GM21717 (cell line): ENCODE data around the gene GPR183.
A peak's percentile ranks its signal among the peaks of the same experiment; 100 is the strongest.

Experiments used
- ATAC-seq: cut with Tn5 transposase; IDR thresholded peaks from one replicate; pipeline ENCODE4 v1.9.1; 2021; ENCODE audit warnings: mild to moderate bottlenecking, moderate library complexity; ENCODE audit not compliant: unreplicated experiment

The GPR183 gene, protein sequence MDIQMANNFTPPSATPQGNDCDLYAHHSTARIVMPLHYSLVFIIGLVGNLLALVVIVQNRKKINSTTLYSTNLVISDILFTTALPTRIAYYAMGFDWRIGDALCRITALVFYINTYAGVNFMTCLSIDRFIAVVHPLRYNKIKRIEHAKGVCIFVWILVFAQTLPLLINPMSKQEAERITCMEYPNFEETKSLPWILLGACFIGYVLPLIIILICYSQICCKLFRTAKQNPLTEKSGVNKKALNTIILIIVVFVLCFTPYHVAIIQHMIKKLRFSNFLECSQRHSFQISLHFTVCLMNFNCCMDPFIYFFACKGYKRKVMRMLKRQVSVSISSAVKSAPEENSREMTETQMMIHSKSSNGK

DNA sequence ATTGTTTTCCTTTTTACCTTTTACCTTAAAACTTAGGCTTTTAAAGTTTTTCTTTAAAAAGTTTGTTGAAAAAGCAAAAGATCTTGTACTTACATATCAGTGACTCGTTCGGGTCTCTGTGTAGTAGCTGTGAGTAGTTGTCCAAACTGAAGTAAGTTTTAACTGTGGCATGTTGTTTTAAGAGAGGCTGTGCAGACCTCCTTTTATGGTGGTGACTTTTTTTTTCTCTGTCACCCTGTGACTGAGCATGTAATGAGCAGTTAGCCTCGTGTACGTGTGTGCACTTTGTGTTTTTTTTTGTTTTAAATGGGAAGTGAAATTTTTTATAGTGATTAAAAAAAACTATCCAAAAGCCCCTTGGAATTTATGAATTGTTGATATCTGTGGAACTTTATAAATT, at the start of gene GPR183:
TSS of gene GPR183 (minus strand) at position 153 of the 400 bp plus-strand sequence. CDS start 11,254 bp downstream, outside the sequence.
- ATAC-seq = peak; percentile 68

DNA sequence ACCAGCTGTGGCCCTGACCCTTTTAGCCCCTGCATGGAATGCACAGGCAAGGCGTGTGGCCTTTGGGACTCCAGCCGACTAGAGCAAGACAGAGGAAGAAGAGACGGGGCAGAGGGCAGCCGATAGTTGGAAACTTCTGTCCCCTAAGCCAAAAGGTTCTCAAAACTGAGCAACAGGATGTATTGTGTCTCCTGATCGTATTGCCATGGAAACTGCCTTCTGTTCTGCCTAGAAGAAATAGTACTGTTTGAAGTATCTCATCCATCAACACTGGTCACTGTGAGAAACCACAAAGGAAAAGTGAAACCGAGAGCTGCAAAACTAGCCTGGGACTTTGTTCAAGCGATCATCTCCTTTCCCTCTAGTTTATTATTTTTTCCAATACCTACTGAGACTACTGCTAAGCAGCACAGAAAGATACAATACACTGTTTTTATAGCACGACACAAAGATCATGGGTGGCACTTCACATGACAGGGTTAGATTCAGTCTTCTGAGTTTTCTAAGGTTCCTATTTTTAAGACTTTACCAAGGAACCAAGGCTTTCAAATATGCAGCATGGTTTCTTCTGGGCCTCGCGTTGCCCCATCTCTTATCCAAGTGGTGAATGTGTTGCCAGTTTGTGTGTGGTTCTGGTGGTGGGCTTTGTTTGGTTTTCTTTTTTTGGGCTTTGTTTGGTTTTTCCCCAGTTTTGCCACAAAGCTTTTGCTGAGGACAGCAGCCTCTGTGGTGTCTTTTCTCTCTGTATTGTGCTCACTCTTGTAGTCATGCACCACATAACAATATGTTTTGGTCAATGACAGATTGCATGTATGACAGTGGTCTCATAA, 49.3 kb upstream of the GPR183 start:
- peak; percentile 60 for ATAC-seq

DNA sequence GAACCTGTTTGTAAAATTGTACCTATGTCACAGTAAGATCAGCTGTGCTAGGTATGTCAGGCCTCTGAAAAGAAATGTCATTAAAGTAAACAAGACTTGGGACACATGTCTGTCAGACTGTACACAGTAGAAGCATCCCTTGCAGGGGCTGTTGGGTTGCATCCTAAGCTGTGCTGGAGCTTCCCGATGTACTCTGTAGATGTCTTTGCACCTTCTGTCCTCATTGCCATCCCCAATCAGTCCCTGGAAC, 48.7 kb upstream of the GPR183 start:
- no peak for ATAC-seq

DNA sequence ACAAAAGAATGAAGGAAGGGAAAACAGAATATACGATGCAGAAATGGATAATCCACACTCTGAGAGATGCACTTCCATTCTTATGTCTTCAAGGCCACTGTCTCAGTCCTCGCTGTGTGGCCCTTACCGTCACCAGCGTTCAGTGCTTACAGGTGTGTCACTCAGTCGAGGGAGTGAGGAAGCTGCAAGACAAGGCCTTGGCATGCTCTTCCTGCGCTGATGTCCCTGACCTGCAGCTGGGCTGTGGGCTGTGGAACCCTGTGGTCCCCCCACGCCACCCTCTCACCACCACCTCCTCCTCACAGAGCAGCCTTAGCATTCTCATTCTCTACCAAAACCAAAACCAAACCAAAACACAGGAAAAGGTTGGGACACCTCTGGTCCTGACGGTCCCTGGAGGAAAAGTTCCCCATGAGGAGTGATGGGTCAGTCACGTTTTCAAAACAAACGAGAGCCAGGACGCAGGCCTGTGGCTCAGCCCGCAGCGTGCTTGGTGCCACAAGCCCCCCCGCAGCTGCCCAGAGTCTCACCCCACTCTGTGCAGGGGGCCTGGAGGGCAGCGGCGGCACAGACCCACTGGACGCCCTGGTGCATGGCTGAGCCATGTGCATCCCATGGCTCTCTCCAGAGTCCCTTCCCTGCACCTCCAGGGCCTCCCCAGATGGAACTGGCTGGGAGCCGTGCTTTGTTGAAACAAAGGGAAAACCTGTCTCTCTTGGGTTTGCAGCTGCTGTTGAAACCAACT, 48.2 kb upstream of the GPR183 start:
- no peak for ATAC-seq

DNA sequence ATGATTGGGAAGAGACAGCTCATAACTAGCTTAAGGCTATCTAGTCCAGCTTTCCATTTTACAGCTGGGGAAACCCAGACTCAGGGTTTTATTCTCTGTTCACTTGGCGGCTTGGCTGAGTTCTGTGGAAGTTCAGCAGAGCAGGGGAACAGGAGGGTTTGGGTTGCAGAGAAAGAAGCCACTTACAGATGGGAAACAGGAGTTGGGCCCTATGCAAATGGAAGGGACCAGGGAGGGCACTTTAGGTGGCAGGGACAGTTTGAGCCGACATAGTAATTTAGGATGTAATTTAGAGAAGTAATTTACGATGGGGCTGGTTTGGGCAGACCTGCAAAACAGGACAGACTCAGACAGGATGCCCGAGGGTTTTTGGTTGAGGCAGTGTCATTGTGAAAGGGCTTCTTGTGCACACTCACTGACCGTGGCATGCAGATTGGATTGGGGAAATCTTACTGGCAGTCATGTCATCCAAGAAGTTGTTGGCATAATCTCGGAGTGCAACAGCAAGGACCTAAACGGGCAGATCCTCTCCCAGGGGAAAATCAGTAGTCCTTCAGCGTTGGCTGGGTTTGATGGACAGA, 47.3 kb upstream of the GPR183 start:
- ATAC-seq = peak; percentile 36

DNA sequence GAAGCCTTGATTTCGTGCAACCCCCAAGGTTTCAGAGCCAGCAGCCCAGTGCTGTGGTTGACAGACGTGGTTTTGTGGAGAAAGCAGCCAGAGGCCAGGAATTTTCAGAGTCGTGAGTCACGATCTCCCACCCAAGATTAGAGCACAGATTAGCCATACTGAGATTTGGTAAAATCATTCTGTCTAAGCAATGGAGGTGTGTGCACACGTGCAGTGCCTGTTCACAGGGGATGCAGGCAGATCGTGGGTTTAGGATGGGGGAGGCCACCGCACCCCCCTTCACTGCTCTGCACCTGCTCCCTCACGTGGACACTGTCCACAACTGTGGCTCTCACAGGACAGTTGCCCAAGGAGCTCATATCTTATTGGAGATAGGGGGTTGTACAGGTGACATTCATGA, 46.6 kb upstream of the GPR183 start:
- ATAC-seq = no peak

DNA sequence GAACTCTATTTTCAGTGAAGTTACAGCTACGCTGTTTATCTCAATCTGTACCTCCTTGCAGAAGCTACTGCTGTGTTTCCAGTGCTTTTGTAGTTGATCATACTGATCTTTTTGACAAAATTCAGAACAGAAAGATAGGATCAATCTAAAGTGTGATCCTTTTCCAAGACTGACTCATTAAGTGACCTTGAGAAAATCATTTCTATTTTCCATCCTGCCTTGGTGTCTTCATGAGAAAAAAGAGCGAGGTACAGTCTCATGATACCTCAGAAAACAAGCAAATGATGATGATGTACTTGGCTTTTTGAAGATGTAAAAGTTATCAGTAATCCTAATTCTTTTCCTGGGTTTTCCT, 46.0 kb upstream of the GPR183 start:
- ATAC-seq = no peak

DNA sequence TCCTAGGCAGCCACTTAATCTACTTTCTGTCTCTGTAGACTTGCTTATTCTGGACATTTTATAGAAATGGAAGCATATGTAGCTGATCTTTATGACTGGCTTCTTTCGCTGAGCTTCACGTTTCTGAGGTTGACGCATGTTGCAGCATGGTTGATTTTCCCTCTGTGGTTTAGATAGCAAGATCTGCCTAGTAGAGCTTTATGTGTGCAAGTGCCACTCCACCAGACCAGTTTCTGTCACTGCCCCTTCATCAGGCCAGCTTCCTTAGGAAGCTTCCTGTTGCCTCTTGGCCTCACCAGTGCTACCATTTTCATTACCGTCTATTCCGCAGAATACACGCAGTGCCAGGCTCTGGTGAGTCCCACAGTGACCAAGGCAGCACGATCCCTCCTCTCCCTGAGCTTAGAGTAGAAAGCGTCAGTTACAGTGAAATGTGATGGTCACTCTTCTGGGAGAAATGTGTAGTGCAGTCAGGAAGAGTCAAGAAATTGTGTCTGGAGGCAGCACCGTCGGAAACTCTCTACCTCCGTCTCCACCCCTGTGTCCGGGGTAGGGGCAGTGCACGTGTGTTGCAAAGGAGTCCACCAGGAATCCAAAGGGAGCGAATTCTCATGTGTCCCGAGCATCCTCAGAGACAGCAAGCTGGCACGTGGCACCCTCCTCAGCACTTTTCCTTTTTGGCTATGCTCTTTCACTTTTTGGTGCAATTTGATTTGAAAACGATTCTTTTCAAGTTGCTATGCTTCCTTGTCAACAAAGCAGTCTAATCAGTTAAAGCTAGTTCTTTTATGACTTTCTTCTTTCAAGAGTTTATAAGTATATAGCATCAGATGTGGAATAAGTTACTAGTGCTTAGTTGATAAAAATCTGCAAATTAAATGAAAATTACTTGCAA, 45.4 kb upstream of the GPR183 start:
- ATAC-seq = no peak

DNA sequence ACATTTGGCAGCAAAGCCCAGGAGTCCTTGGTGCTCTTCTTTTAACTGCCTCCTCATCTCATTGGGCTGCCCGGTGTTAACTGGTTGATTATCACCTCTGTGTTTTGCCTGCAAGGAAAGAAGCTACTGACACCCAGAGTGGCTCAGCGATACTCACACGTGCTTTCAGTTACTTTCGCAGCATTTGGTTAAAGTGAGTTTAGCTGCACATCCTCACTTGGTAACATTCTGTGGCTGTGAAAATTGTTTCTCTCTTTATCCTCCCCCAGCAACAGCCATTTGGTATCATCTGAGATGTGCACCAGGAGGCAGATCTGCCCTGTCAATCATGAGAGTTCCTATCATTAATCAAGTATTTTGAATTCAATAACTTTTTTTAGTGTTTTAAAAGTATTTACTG, 44.6 kb upstream of the GPR183 start:
- ATAC-seq = no peak

DNA sequence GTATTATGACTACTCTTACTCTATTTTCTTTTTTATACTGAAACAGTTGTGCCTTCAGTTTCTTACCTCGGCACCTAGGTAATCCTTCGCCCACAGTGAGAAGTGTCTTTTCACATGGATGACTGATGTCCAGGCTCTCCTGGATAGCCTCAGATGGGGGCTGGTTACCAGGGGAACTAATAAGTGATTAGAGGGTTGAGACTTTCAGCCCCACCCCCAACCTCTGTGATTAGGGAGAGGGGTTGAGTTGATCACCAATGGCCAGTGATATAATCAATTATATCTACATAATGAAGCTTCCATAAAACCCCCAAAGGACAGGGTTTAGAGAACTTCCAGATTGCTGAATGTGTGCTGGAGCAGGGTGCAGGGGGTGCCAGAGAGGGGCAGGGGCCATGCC, 43.0 kb upstream of the GPR183 start:
- ATAC-seq = no peak

DNA sequence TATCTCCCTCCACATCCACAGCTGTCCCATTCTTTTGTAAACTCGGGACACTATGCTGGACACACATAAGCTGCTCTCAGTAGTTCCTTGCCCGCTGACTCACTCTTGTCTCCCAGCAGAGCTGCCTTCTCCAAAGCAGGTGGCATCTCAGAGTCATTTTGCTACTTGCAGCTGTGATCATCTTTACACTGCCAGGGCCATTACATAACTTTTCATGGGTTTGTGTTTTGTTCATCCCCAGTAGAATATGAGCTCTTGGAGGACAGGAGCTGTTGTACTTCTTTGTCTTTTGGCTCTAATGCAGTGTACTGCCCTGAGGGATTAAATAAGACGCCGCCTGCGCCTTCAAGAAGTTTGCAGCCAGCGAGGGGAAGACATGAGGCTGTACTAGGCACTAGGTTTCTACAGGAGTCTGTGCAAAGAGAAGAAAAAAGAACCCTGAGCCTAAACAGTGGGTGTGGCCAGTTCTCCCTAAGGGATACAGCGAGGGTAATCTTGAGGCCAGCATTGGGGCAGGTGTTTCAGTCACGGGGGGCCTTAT, 40.8 kb upstream of the GPR183 start:
- ATAC-seq = peak; percentile 54

DNA sequence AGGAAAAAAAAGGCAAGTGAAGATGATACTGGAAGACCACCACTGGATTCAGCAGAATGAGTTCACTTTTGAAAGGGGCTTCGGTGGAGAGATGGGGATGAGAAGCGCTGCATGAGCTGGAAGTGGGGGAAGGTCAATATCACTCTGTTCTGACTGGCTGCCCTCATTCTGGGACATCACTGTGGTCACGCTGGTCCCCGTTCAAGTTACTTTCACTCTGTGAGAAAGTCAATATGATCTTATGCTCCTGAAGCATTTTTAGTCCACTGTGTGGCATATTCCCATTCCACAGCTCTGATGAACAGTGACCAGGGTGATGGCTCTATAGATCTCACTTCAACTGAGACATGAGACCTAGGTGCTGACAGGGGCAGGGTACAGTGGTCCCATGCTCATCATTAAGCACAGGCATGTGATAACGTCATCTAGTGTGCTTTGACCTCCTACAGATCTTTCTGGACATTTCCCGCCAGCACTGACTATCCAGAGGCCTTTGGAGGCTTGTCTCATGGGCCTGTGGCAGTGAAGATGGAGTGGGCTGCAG, 40.2 kb upstream of the GPR183 start:
- no peak for ATAC-seq

DNA sequence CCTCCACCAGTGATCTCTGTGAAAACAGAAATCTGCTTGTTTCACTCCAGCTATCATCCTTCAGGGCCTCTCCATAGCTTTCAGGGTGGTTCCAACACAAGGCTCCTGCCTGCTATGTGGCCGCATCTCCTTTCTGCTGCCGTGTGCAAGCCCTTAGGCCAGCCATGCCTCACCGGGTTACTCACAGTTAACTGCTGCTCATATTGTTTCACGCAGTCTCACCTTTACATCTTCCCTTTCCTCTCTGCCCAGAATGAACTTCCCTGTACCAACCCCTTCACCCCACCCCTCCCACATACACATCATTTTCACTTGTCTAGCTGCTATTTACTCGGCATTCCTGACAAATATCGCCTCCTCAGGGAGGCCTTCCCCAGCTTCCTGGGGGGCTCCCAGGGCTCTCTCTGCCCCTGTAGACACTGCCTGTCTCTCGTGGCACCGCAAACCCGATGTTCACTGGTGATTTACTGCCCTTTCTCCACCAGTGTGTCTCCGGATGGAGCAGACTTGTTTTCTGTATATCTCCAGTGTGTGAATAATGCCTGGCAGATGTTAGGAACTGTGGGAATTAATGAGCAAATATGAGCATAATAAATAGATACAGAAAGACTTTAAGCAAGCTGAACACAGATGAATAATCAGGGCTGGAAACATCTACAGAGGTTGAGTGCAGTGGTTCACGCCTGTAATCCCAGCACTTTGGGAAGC, 39.3 kb upstream of the GPR183 start:
- ATAC-seq = no peak

DNA sequence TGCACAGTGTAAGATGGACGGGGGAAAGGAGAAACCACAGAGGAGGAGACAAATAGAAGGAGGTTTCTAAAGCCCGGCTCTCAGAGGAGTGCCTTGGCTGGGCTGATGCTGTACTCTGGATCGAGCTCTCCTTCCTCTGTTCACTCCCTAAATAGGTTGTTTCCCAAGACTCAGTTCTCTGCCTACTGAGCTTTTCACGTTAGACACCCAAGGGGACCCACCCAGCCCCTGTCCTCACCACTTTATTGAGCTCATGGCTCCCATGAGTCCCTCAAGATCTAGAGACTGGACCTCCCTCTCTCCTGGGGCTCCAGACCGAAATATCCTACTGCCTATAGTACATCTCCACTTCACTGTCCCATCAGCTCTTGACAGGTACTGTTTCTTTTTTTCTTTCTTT, 38.1 kb upstream of the GPR183 start:
- no peak for ATAC-seq

DNA sequence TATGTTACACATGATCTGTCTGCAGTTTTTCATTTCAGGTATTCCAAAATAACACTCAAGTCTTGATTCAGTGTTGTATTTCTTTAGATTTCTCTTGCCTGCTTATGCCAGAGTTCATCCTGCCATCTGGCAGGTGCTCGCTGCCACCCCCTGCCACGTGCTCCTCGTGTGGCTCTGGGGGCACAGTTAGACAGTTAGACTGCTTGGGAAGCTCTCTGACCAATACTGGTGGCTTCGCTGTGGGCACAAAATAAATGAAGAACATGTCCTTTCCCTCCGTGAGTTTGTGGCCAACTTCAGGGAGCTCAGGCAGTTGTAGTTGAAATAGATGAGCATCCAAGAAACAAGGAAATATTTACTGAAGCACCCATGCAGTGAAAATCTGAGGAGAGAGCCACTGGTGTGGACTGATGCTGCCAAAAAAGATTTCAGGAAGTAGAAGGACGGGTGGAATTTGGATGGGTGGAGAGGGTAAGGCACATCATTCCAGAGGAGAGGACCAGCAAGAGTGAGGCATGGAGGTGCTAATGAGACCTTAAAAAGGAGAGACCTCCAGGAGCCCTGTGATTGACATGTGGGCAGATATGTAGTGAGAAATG, 37.5 kb upstream of the GPR183 start:
- no peak for ATAC-seq

DNA sequence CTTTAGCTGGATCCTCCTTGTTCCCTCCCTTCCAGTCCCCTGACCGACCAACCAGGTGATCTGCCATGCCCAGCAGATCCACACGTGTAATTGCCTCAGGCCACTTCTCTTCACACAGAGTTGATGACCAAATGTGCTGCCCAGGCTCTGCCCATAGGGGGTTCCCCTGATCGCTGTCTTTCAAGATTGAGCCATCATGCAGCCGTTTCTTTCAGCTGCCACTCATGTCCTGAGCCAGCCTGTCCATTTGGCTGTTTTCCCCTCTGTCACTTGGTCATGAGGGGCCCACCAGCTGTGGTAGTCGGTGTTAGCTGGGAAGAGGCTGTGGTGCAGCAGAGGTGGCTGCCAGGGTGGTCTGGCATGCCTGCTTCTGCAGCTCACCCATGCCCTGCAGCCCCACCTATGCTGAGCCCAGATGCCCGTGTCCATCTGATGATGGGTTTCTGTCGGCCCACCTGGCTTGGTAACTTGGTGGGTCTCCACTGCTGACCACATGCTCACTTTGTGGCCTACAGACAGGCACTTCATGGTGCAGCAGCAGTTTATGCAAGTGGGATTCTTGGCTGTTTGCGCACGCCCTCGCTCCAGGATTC, 35.6 kb upstream of the GPR183 start:
- no peak for ATAC-seq

DNA sequence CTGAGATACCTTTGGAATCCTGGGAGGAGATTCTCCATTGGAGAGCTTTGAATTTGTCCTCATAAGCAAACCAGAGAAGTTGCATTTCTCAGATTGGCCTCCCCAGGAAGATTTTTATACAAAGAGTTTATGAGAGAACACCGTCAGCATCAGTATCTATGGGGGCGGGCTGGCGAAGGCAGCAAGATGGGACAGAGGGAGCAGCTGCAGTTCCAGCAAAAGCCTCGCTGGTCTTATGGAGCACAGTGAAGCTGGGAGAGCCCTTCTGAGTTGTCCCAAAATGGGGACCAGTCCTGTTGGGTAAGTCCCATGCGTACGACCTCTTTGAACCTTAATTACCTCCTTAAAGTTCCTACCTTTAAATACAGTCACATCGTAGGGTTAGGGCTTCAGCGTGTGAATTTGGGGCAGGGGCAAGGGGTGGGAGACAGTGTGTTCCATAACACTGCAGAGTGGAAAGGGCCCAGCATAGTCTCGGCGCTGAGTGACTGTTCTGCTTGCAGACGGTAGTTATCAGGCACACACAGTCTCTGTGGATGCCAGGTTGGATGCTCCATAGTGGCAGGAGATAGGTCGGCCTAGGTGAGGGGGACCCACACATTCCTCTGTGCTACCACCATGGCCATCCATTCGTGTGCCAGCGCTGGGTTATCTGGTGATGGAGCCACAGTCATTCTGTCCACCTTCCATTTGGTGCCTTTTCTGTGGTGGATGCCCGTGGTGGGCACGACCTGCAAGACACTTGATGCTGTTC, 34.9 kb upstream of the GPR183 start:
- no peak for ATAC-seq

DNA sequence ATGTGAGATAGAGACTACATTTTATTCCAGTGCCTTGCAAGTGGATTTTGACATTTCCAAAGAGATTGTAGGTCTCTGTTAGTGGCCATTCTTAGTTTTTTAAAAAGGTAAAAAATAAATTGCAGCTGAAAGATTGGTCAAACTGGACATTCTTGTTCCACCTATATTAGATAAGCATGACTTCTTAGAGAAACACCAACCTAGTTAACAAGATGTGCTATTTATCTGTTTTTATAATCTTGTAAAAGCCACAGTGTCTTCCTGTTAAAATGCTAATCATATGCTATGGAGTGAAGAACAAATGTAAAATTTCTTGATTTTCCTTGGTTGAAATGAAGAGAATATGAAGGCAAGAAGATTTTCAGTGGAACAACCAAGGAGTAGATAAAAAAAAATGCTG, 33.4 kb upstream of the GPR183 start:
- ATAC-seq = no peak
